TTC549 (cell line): ENCODE data around the gene HRH1.
"Not testable (repeated sequence)": the region's sequence is repeated elsewhere in the genome, so short reads cannot be mapped to it uniquely, and the experiment has no call there.

ENCODE experiments used
- FAIRE-seq: peaks from 2 replicates; lab custom pipeline; 2012; peaks lifted over from hg19 to GRCh38; lab: Jason Lieb, UNC

Gene HRH1

GRCh38 chr3:11154036-11154952 lies at the start of gene HRH1:
Gene HRH1, plus strand, starts transcription at chr3:11154493. Its CDS starts 104,545 bp downstream, at chr3:11259038.
- FAIRE-seq = no peak

- FAIRE-seq = not testable (repeated sequence)
Observed at GRCh38 chr3:11113316-11113715, 41.0 kb upstream of the HRH1 start.

- FAIRE-seq = no peak
Observed at GRCh38 chr3:11115548-11115947, 38.7 kb upstream of the HRH1 start.

GRCh38 chr3:11116336-11117059 lies 37.8 kb upstream of the HRH1 start:
- no peak for FAIRE-seq

- no peak for FAIRE-seq
Observed at GRCh38 chr3:11117591-11117990, 36.7 kb upstream of the HRH1 start.

- FAIRE-seq = no peak
Observed at GRCh38 chr3:11118181-11118682, 36.1 kb upstream of the HRH1 start.

GRCh38 chr3:11120091-11120805 lies 34.0 kb upstream of the HRH1 start:
- no peak for FAIRE-seq

GRCh38 chr3:11126653-11127052 lies 27.6 kb upstream of the HRH1 start:
- FAIRE-seq = no peak

- FAIRE-seq = no peak
Observed at GRCh38 chr3:11128682-11129632, 25.3 kb upstream of the HRH1 start.

- no peak for FAIRE-seq
Observed at GRCh38 chr3:11130385-11130784, 23.9 kb upstream of the HRH1 start.

- no peak for FAIRE-seq
Observed at GRCh38 chr3:11131371-11131770, 22.9 kb upstream of the HRH1 start.

GRCh38 chr3:11131886-11132285 lies 22.4 kb upstream of the HRH1 start:
- not testable (repeated sequence) for FAIRE-seq

GRCh38 chr3:11132861-11133260 lies 21.4 kb upstream of the HRH1 start:
- no peak for FAIRE-seq

- no peak for FAIRE-seq
Observed at GRCh38 chr3:11134794-11135193, 19.5 kb upstream of the HRH1 start.

- FAIRE-seq = no peak
Observed at GRCh38 chr3:11136116-11136515, 18.2 kb upstream of the HRH1 start.

- FAIRE-seq = no peak
Observed at GRCh38 chr3:11136830-11137626, 17.3 kb upstream of the HRH1 start.

- FAIRE-seq = no peak
Observed at GRCh38 chr3:11137627-11137959, 16.7 kb upstream of the HRH1 start.

- FAIRE-seq = no peak
Observed at GRCh38 chr3:11138371-11138770, 15.9 kb upstream of the HRH1 start.

GRCh38 chr3:11140030-11140712 lies 14.1 kb upstream of the HRH1 start:
- FAIRE-seq = no peak

- FAIRE-seq = no peak
Observed at GRCh38 chr3:11140713-11141104, 13.6 kb upstream of the HRH1 start.
